Kidney (tissue), 14 donors: ENCODE results near the gene CGB5. TPM values are rescaled to one million over a fixed set of nuclear protein-coding genes. Genes with fewer than 3 reads are reported as not detected.
"Not testable (repeated sequence)": the region's sequence is repeated elsewhere in the genome, so short reads cannot be mapped to it uniquely, and the experiment has no call there.

Experiments
- DNase-seq, 5 donors: peaks; one replicate each; pipeline ENCODE4 v3.0.0-alpha.2; 2013 to 2020
- FAIRE-seq: peaks from 2 replicates; lab custom pipeline; 2012; peaks lifted over from hg19 to GRCh38; lab: Jason Lieb, UNC
- H3K27ac ChIP-seq, 2 donors: one replicate each; pipeline ENCODE4 v1.7.0; 2013; ENCODE audit warnings: low read depth in 2 of 2, low read length in 2 of 2, inconsistent platforms in 1 of 2
- H3K27me3 ChIP-seq: one replicate; pipeline ENCODE4 v1.7.1; 2013; ENCODE audit warnings: low read length, inconsistent platforms; ENCODE audit not compliant: control insufficient read depth, insufficient read depth
- H3K36me3 ChIP-seq, 3 donors: one replicate each; pipeline versions ENCODE4 v1.7.0 to v1.7.1; 2013; ENCODE audit warnings: low read length in 3 of 3, control low read depth in 1 of 3, inconsistent platforms in 1 of 3; ENCODE audit not compliant: insufficient read depth in 3 of 3, control insufficient read depth in 2 of 3
- H3K4me1 ChIP-seq, 3 donors: one replicate each; pipeline versions ENCODE4 v1.7.0 to v1.7.1; 2013; ENCODE audit warnings: low read length in 3 of 3, inconsistent platforms in 1 of 3, low read depth in 1 of 3; ENCODE audit not compliant: control insufficient read depth in 2 of 3, insufficient read depth in 2 of 3
- H3K4me3 ChIP-seq, 3 donors: one replicate each; pipeline versions ENCODE4 v1.7.0 to v1.8.1; 2013; ENCODE audit warnings: low read length in 3 of 3, control low read depth in 1 of 3, inconsistent platforms in 1 of 3
- H3K9ac ChIP-seq, 3 donors: one replicate each; pipeline versions ENCODE4 v1.7.0 to v1.7.1; 2013; ENCODE audit warnings: low read length in 3 of 3, control low read depth in 1 of 3, inconsistent platforms in 1 of 3
- H3K9me3 ChIP-seq, 3 donors: one replicate each; pipeline versions ENCODE4 v1.7.0 to v1.7.1; 2013; ENCODE audit warnings: low read length in 3 of 3, control low read depth in 1 of 3, inconsistent platforms in 1 of 3; ENCODE audit not compliant: control insufficient read depth in 2 of 3, insufficient read depth in 1 of 3
- intact Hi-C: fragments of 100-400 bp; cut with DNase I; formaldehyde crosslinking; loops from one replicate; pipeline ENCODE4 v1.11.1; 2022
- polyA plus RNA-seq: library from polyadenylated mRNA; stranded (reverse); fragments of 350-450 nt; fragmentation: Illumina TruSeq; extraction: RNeasy Lipid Tissue Mini Kit (QIAGEN cat#74804); gene quantifications from one replicate; pipeline ENCODE4 v1.2.3, GENCODE V29; 2014; ENCODE audit warnings: low read depth, low replicate concordance; ENCODE audit not compliant: insufficient read depth
- total RNA-seq: library from RNA; stranded (reverse); fragmentation: NEBNext Ultra II Directional; extraction: Animal tissue kit (Norgen Biotek cat#: 25700); gene quantifications from one replicate; pipeline ENCODE4 v1.2.1, GENCODE V29; 2021
- TF ChIP-seq, protein P1 (sequence below): IDR thresholded peaks from 3 replicates; pipeline ENCODE4 v1.5.1; 2012; ENCODE audit warnings: mild to moderate bottlenecking, moderate library complexity, borderline replicate concordance; ENCODE audit not compliant: insufficient read depth; ENCODE audit errors: extremely low read depth
- donor health status: control.
- donor health status: control.
- donor health status: control.
- donor health status: control.
- donor health status: control.
- donor health status: DM: yes; HTN: yes; CAD: no.
- donor health status: Normal renal cell carcinoma (clear cell type).

Gene CGB5
- total and polyA plus RNA-seq, 2 donors from 2014 or later, result not detected

DNA sequence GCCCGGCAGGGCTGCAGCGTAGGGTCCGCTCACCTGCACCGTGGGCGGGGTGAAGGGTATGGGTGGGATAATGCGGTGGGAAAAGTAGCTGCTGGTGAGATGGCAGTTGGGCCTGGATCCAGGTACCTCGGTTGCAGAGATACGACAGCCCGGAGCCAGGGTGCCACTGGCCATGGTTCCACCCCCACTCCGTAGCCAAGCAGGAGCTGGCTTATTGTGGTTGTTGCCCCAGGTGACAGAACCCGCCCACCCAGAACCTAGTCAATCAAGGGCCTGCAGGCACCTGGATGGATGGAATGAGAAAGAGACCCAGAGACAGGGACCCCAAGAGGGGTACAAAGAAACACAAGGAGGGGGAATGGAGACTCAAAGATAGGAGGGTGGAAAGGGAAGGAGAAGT lies 23.3 kb upstream of the CGB5 start:
- H3K4me3 ChIP-seq, result no peak overlapping the region
- H3K27ac ChIP-seq, result no peak overlapping the region
- H3K9ac ChIP-seq, result no peak overlapping the region
- DNase-seq, result peak in 2 of 5 donors; percentile 8 to 38
- no peaks in the 10 kb centered on the region for H3K27me3 ChIP-seq
- intact Hi-C loops, result no loop called here
- H3K36me3 ChIP-seq, result no peaks in the 10 kb centered on the region
- peaks cover 0 to 6% (median 0%) of the 10 kb centered on the region in 3 donors for H3K4me1 ChIP-seq
- TF ChIP-seq, protein P1, sequence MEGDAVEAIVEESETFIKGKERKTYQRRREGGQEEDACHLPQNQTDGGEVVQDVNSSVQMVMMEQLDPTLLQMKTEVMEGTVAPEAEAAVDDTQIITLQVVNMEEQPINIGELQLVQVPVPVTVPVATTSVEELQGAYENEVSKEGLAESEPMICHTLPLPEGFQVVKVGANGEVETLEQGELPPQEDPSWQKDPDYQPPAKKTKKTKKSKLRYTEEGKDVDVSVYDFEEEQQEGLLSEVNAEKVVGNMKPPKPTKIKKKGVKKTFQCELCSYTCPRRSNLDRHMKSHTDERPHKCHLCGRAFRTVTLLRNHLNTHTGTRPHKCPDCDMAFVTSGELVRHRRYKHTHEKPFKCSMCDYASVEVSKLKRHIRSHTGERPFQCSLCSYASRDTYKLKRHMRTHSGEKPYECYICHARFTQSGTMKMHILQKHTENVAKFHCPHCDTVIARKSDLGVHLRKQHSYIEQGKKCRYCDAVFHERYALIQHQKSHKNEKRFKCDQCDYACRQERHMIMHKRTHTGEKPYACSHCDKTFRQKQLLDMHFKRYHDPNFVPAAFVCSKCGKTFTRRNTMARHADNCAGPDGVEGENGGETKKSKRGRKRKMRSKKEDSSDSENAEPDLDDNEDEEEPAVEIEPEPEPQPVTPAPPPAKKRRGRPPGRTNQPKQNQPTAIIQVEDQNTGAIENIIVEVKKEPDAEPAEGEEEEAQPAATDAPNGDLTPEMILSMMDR, result no peak
- no peak for FAIRE-seq
- H3K9me3 ChIP-seq, result no peaks in the 10 kb centered on the region

DNA sequence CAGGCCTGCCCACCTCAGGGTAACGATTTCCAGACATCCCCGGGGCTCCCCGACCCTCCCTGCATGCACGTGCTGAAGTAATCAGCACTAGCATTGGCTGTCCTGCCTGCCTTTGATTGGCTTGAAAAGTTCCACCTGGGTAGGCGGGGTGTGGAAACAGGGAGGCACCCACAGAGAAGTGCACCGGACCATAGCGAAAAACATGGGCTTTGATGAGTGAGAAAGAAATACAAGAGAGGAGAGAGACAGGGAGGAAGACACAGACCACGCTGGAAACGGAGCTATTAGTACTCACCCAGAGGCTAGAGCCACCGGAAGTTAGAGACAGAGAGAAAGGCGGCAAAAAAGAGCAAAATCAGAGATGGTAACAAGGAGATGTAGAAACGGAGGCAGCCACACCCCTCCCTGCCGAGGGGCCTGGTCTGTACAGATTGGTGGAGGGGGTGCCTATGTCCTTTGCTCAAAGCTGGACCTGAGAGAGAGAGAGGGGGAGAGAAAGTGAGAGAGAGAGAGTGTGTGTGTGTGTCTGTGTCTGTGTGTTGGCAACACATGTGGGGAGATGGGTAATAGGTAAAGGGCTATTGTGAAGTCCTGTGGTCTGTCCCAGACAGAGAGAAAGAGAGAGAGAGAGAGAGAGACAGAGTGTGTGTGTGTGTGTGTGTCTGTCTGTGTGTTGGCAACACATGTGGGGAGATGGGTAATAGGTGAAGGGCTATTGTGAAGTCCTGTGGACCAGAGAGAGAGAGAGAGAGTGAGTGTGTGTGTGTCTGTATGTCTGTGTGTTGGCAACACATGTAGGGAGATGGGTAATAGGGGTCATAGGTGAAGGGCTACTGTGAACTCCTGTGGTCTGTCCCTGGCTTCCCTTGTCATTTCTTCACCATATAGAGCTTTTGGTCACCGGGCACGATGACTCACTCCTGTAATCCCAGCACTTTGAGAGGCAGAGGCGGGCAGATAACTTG lies 22.4 kb upstream of the CGB5 start:
- Histone ChIP-seq H3K27ac (no peak overlapping the region), H3K36me3 (no peaks in the 10 kb centered on the region), H3K27me3 (no peaks in the 10 kb centered on the region), H3K4me1 (peaks cover 0 to 6% (median 0%) of the 10 kb centered on the region in 3 donors), H3K4me3 (no peak overlapping the region), H3K9ac (no peak overlapping the region), H3K9me3 (no peaks in the 10 kb centered on the region)
- intact Hi-C loops, result no loop called here
- TF ChIP-seq, protein P1, result no peak
- FAIRE-seq (no peak), DNase-seq (peak in 4 of 5 donors; percentile 52 to 66 (median 57))

DNA sequence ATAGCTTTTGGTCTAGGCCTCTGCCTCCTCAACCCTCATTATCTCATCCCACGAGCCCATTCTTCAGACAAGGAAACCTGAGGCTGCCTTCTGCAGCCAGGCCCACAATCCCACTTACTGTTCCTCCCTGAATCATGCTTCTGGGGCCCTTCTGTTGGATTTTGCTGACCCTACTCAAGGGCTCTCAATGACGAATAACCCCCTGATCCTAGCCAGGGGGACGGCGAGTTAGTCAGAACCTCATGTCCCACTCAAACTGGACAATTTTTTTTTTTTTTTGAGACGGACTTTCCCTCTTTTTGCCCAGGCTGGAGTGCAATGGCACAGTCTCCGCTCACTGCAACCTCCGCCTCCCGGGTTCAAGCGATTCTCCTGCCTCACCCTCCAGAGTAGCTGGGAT lies 21.5 kb upstream of the CGB5 start:
- no peak for FAIRE-seq
- TF ChIP-seq, protein P1, result no peak
- H3K27me3 ChIP-seq, result no peaks in the 10 kb centered on the region
- no peaks in the 10 kb centered on the region for H3K9me3 ChIP-seq
- no peak overlapping the region for H3K27ac ChIP-seq
- DNase-seq, result no peak
- no peak overlapping the region for H3K4me3 ChIP-seq
- no peak overlapping the region for H3K9ac ChIP-seq
- intact Hi-C loops, result no loop called here
- peaks cover 0 to 6% (median 0%) of the 10 kb centered on the region in 3 donors for H3K4me1 ChIP-seq
- no peaks in the 10 kb centered on the region for H3K36me3 ChIP-seq

DNA sequence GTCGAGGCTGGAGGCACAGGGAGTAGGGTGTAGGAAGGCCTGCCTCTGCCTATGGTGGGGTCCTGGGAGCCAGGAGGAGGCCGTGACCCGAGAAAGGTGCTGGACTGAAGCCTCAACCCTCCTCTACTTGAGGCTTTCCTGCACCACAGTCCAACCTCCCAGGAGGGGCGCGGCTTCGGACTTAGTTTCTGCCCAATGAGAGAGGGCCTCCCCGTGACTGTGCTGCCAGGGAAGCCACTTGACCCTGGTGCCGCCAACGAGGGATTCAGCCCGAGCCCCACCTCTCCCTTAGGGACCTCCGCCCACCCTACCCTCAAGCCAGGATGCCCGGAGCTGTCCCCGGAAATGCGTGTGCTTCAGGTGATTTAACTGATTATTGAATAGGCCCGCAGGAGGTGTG lies 19.4 kb upstream of the CGB5 start, which contains the start of gene CGB3:
TSS of gene CGB3 (minus strand) at position 101 of the 400 bp plus-strand sequence. CDS start 362 bp downstream, outside the sequence.
- H3K36me3 ChIP-seq, H3K9ac ChIP-seq, H3K27ac ChIP-seq, intact Hi-C loops, H3K4me1 ChIP-seq, FAIRE-seq, DNase-seq, H3K27me3 ChIP-seq, H3K9me3 ChIP-seq, H3K4me3 ChIP-seq: not testable (repeated sequence)

DNA sequence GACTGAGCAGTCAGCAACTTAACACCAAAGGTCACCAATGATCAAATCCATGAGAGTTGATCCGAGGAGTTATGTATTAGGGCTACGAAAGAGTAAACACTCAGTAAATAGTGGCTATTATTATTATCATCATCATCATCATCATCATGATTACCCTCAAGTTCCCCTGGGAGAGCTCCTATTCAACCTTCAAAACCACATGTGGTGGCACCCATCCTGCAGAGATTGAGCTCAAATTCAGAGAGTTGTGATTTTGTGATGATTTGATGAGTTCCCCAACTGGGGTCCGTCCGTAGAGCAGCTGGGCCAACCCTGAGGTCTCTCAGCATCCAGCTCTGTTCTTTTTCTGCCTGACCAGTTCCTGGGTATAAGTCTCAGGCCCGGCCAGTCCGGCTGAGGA lies 18.6 kb upstream of the CGB5 start:
- intact Hi-C loops, H3K27ac ChIP-seq, H3K36me3 ChIP-seq, H3K4me3 ChIP-seq, H3K27me3 ChIP-seq, FAIRE-seq, DNase-seq, H3K4me1 ChIP-seq, H3K9me3 ChIP-seq, H3K9ac ChIP-seq: not testable (repeated sequence)

DNA sequence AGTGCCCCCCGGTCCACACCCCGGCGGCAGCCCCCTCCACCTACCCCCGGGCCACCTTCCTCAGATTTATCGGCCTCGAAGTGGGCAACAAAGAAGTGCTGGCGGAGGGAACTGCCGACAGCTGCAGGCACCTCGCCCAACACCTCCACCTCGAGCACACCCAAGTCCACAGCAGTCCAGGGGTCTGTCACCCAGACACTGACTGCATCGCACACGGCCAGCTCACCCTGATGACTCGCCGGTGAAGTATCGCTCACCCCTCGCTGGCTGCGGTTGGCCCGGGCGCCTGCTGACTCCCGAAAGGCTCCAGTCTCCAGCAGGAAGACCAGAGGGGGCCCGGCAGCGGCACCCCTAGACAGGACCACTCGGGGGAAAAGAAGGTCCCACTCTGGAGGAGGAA lies 18.0 kb upstream of the CGB5 start:
- H3K9ac ChIP-seq, intact Hi-C loops, H3K27ac ChIP-seq, H3K9me3 ChIP-seq, H3K27me3 ChIP-seq, H3K36me3 ChIP-seq, H3K4me3 ChIP-seq, DNase-seq, FAIRE-seq, H3K4me1 ChIP-seq: not testable (repeated sequence)
